Skeletal muscle tissue (tissue), 4 donors: ENCODE data around the gene D2HGDH. TPM values are rescaled to one million over a fixed set of nuclear protein-coding genes. Genes with fewer than 3 reads are reported as not detected.

Experiments used
- H3K27ac ChIP-seq: one replicate; pipeline ENCODE4 v1.7.0; 2013; ENCODE audit warnings: mild to moderate bottlenecking, low read depth, low read length, inconsistent platforms
- H3K27me3 ChIP-seq, 3 donors: one replicate each; pipeline ENCODE4 v1.7.0; 2013; ENCODE audit warnings: low read length in 3 of 3; ENCODE audit not compliant: control insufficient read depth in 3 of 3, insufficient read depth in 3 of 3
- H3K36me3 ChIP-seq, 3 donors: one replicate each; pipeline ENCODE4 v1.7.0; 2013; ENCODE audit warnings: low read length in 3 of 3; ENCODE audit not compliant: control insufficient read depth in 3 of 3, insufficient read depth in 3 of 3
- H3K4me1 ChIP-seq, 3 donors: one replicate each; pipeline ENCODE4 v1.7.0; 2013; ENCODE audit warnings: low read length in 3 of 3, mild to moderate bottlenecking in 3 of 3; ENCODE audit not compliant: control insufficient read depth in 3 of 3, insufficient read depth in 3 of 3
- H3K4me3 ChIP-seq, 3 donors: one replicate each; pipeline ENCODE4 v1.7.0; 2013; ENCODE audit warnings: low read length in 3 of 3
- H3K9ac ChIP-seq, 3 donors: one replicate each; pipeline ENCODE4 v1.7.0; 2013; ENCODE audit warnings: low read length in 3 of 3, mild to moderate bottlenecking in 3 of 3, moderate library complexity in 2 of 3, low read depth in 1 of 3
- H3K9me3 ChIP-seq, 3 donors: one replicate each; pipeline ENCODE4 v1.7.0; 2013; ENCODE audit warnings: low read length in 3 of 3; ENCODE audit not compliant: control insufficient read depth in 3 of 3
- total RNA-seq: library from RNA; depleted of rRNA; stranded (reverse); fragments of >200 nt; gene quantifications from one replicate; pipeline ENCODE4 v1.2.3, GENCODE V29; 2014
- donor health status: Osteomylitis.

The D2HGDH gene
- 5.7 TPM for total RNA-seq

DNA sequence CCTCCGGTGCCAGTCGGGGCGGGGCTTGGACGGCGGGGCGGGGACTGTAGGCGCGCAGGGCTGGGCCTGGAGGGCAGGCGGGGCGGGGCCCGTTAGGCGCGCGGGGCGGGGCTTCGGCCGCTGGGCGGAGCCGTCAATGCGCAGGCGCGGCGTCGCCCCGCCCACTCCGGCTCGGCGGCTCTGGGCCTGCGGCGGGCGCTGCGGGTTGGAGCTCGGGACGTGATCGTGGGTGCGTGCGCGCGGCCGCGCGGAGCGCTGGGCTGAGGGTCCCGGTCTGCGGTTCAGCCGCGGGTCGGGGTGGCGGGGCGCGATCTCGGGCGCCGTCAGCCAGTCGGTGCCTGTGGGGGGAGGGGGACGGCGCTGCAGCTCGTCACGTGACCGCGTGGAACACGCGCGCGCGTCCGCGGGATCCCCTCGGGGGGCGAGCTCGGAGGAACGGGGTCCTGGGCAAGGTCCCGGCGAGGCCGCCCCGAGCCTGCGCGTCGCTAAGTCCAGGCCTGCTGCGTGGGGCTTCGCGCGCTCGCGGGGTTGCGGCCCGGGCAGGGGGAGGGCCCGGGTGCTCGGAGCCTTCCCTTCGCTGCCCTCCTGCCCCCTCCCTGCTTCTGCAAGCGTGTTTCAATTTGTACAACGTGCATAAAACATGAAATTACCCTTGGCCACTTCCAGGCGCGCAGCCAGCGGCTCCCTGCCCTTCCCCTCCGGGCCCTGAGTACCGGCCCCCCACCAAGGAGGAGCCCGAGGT is at the start of gene D2HGDH:
TSS of gene D2HGDH (plus strand) at position 164 of the 742 bp plus-strand sequence. CDS start 595 bp downstream, outside the sequence.
- peaks cover 4 to 16% (median 13%) of the 10 kb centered on the region in 3 donors for H3K4me1 ChIP-seq

DNA sequence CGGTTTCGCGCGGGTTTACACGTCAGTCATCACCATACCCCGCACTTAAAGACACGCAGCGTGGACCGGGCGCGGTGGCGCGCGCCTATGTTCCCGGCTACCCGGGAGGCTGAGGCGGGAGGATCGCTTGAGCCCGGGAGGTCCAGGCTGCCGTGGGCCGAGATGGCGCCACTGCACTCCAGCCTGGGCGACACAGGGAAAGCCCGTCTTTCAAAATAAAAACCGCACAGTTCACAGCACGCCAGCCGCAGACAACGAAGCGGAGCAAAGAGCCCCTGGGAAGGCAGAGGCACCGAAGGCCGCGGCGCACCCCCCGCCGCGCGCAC is 48.1 kb upstream of the D2HGDH start:
- Histone ChIP-seq H3K27me3 (no peaks in the 10 kb centered on the region), H3K36me3 (peaks cover 9 to 21% (median 14%) of the 10 kb centered on the region in 3 donors), H3K9ac (peak overlapping the region; percentile 81 to 95 (median 88)), H3K4me3 (peak overlapping the region; percentile 85 to 86 (median 85)), H3K27ac (peak overlapping the region; percentile 95), H3K4me1 (peaks cover 20 to 42% (median 21%) of the 10 kb centered on the region in 3 donors), H3K9me3 (no peaks in the 10 kb centered on the region)

More for the DNA sequence above, at the start of gene D2HGDH:
- Histone ChIP-seq H3K9me3 (no peaks in the 10 kb centered on the region), H3K36me3 (peaks cover 0 to 14% (median 7%) of the 10 kb centered on the region in 3 donors), H3K9ac (peak within 1 kb of the TSS; percentile 79 to 90 (median 81)), H3K27me3 (no peaks in the 10 kb centered on the region), H3K4me3 (peak within 1 kb of the TSS; percentile 79 to 92 (median 88)), H3K27ac (peak within 1 kb of the TSS; percentile 74)

DNA sequence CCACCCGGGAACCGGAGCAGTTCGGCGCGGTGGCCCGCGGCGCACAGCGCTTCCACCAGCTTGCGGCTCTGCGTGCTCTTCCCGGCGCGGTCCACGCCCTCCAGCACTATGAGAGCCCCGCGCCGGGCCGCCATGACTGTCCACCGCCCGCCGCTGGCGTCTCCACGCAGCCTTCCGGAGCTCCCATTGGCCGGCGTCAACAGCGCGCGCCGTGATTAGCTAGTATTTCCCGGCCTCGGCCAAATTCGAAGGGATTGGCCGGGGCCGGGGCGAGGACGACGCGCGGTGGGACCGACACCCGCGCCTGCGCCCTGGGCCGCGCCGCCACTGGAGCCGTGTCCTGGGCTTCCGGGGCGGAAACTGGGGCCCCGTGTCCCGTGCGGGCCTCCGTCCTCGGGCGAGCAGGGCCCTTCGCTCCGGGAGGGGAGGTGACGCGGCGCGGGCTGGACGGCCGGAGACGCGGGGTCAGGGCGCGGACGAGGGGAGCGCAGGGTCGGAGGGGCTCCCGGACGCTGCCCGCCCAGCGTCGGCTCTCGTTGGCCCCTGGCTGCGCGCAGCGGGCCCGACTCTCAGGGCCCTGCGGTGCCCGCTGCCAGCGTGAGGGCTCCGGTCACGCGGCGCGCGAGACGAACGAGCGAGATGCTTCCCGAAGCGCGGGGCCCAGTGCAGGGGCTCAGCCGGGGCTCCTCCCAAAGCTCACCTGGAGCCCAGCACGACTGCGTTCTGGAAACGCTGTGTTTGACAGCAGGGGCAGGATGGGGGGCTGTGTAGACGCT is 47.6 kb upstream of the D2HGDH start, which contains the start of gene DTYMK:
TSS of gene DTYMK (minus strand) at position 166 of the 776 bp plus-strand sequence. CDS start at position 134, 32 bp downstream.
- Histone ChIP-seq H3K9ac (peak within 1 kb of the TSS; percentile 94 to 97 (median 95)), H3K27ac (peak within 1 kb of the TSS; percentile 95), H3K4me1 (peaks cover 19 to 36% (median 23%) of the 10 kb centered on the region in 3 donors), H3K4me3 (peak within 1 kb of the TSS; percentile 95 to 96 (median 96)), H3K9me3 (no peaks in the 10 kb centered on the region), H3K36me3 (peaks cover 12 to 20% (median 15%) of the 10 kb centered on the region in 3 donors), H3K27me3 (no peaks in the 10 kb centered on the region)

DNA sequence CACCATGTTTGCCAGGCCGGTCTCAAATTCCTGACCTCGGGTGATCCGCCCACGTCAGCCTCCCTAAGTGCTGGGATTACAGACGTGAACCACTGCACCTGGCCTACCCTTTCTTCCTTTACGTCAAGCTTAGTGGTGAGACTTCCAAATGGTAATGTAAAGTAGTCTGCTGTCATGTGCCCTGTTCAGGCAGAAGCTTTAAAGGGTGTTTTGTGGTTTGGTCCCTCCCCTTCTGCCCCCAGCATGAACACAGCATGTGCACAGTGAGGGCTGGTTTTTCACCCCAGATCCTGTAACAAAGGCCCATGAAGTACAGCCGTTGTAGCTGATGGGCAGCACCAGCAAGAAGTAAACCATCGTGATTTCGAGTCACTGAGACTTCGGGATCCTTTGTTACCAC is 45.1 kb upstream of the D2HGDH start:
- Histone ChIP-seq H3K27ac (no peak overlapping the region), H3K9ac (no peak overlapping the region), H3K27me3 (no peaks in the 10 kb centered on the region), H3K4me1 (peaks cover 19 to 35% (median 23%) of the 10 kb centered on the region in 3 donors), H3K36me3 (peaks cover 18 to 28% (median 25%) of the 10 kb centered on the region in 3 donors), H3K4me3 (no peak overlapping the region), H3K9me3 (no peaks in the 10 kb centered on the region)

DNA sequence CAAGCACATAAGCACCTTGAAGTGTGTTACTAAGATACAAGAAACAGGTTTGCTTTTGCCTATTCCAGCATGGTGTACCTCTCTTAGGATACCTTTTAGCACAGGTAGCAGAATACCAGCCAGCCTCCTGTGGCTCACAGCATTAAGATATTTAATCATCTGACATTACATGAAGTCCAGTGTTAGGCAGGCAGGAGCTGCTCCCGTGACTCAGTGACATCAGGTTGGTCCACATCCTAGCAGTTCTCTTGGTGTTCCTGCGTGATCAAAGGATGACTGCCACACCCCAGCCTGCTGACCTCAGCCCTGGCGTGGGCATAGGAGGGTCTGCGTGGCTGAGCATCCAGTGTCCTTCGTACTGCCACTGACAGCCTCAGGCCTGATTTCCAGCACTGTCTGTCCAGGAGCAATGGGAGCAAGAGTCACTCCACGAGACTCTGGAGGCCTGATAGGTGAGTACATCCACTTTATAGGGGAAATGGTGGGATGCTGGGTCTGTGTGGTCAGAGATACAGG is 44.2 kb upstream of the D2HGDH start:
- Histone ChIP-seq H3K36me3 (peaks cover 18 to 28% (median 25%) of the 10 kb centered on the region in 3 donors), H3K9ac (peak overlapping the region in 1 of 3 donors; percentile 8), H3K9me3 (no peaks in the 10 kb centered on the region), H3K27me3 (no peaks in the 10 kb centered on the region), H3K27ac (no peak overlapping the region), H3K4me1 (peaks cover 19 to 35% (median 23%) of the 10 kb centered on the region in 3 donors), H3K4me3 (no peak overlapping the region)

DNA sequence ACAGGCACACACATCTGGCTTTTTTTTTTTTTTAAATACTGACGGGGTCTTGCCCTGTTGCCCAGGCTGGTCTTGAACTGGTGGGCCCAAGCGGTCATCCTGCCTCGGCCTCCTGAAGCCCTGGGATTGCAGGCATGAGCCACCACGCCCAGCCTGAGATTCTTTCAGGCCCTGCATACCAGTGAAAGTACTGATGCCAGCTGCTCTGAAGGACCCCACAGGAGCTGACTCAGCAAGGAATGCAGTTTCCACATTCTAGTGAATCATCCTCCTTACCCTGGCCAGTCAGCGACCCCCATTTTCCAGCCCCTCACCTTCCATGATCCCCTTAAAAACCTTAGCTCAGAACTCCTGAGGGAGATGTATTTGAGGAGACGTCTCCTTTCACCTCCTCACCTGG is 42.0 kb upstream of the D2HGDH start:
- Histone ChIP-seq H3K4me3 (no peak overlapping the region), H3K9me3 (no peaks in the 10 kb centered on the region), H3K36me3 (peaks cover 22 to 34% (median 29%) of the 10 kb centered on the region in 3 donors), H3K27me3 (no peaks in the 10 kb centered on the region), H3K27ac (no peak overlapping the region), H3K9ac (no peak overlapping the region), H3K4me1 (peaks cover 15 to 26% (median 19%) of the 10 kb centered on the region in 3 donors)

DNA sequence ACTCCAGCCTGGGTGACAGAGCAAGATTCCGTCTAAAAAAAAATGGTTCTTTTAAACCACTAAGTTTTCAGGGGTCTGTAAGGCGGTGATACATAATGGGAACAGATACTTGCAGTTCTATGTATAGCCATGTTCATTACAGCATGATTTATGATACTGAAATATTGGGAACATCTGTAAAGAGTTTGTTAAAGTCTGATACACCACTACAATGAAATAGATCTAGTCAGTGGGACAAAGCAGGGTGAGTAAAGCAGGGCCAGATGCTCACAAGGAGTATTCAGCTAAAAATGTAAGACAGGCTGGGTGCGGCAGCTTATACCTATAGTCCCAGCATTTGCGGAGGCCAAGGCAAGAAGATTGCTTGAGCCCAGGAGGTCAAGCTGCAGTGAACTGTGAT is 38.8 kb upstream of the D2HGDH start:
- Histone ChIP-seq H3K4me1 (peaks cover 0 to 2% (median 0%) of the 10 kb centered on the region in 3 donors), H3K9ac (no peak overlapping the region), H3K4me3 (no peak overlapping the region), H3K27me3 (no peaks in the 10 kb centered on the region), H3K36me3 (peaks cover 13 to 25% (median 17%) of the 10 kb centered on the region in 3 donors), H3K9me3 (no peaks in the 10 kb centered on the region), H3K27ac (no peak overlapping the region)

DNA sequence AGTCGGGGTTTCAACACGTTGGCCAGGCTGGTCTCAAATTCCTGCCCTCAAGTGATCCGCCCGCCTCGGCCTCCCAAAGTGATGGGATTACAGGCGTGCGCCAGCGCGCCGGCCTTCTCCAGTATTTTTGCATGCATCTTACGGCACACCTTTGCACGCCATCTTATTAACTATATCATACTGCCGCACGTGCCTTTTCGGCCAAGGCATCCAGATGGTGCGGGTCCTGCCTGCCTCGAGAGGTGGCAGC is 33.4 kb upstream of the D2HGDH start:
- Histone ChIP-seq H3K9ac (peak overlapping the region in 2 of 3 donors; percentile 87 to 93), H3K36me3 (peaks cover 6 to 9% (median 8%) of the 10 kb centered on the region in 3 donors), H3K9me3 (no peaks in the 10 kb centered on the region), H3K27ac (peak overlapping the region; percentile 94), H3K4me3 (peak overlapping the region; percentile 23 to 87 (median 84)), H3K4me1 (peaks cover 8 to 14% (median 12%) of the 10 kb centered on the region in 3 donors), H3K27me3 (no peaks in the 10 kb centered on the region)

DNA sequence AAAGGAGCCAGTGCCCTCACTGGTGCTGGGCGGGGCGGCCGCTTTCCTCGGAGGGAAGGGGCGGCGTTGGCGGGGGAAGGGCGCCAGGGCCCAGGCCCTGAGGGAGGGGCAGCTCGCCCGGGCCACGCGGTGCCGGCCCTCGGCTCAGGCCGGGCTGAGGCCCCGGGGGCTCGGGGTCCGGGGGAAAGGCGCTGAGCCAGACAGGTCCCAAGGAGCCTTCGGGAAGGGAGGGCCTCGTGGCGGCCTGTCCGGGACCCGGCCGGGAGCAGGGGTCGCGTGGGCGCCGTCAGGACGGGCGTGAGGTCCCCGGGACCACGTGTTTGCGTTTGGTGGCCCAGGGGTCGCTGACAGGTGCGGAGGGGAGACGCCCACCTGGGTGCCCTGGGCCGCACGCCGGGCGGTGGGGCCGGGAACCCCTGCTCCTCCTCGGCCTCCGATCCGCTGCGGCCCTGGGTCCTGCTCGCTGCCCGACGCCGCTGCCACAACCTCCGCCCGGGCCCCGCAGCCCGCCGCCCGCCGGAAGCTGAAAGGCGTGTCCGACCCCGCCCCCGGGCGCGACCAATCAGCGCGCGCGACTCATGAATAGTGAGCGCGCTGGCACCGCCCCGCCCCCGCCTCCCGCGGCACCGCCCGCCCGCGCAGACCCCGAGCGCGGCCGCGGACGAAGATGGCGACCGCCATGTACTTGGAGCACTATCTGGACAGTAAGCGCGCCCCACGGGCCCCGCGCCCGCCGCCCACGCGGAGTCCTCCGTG is 32.9 kb upstream of the D2HGDH start, which contains the start of gene ING5:
TSS of gene ING5 (plus strand) at position 641 of the 756 bp plus-strand sequence. CDS start at position 668, 27 bp downstream.
- Histone ChIP-seq H3K36me3 (peaks cover 11 to 12% (median 11%) of the 10 kb centered on the region in 3 donors), H3K27me3 (no peaks in the 10 kb centered on the region), H3K4me1 (peaks cover 8 to 14% (median 12%) of the 10 kb centered on the region in 3 donors), H3K4me3 (peak within 1 kb of the TSS; percentile 70 to 87 (median 84)), H3K27ac (peak within 1 kb of the TSS; percentile 94), H3K9me3 (peaks cover 0 to 2% (median 0%) of the 10 kb centered on the region in 3 donors), H3K9ac (peak within 1 kb of the TSS; percentile 80 to 93 (median 87))
